Left lung (tissue), 10 donors: ENCODE data around the gene ENTREP1. TPM values are rescaled to one million over a fixed set of nuclear protein-coding genes. Genes with fewer than 3 reads are reported as not detected.

Experiments
- ATAC-seq: fragments of 200-7000 bp; cut with Tn5 transposase; one replicate; pipeline ENCODE4 v1.9.1; 2020; ENCODE audit warnings: moderate library complexity
- DNase-seq, 4 donors: peaks; one replicate each; pipeline ENCODE4 v3.0.0-alpha.2; 2013 to 2020
- H3K27ac ChIP-seq, 2 donors: fragments of 200-600 bp; sonication (generic) in 1 of 2; one replicate each; pipeline versions ENCODE4 v1.5.0 to v1.8.0; 2020 to 2021
- H3K27me3 ChIP-seq, 2 donors: fragments of 200-600 bp; sonication (generic) in 1 of 2; one replicate each; pipeline versions ENCODE4 v1.5.0 to v1.8.0; 2020 to 2021
- H3K36me3 ChIP-seq, 2 donors: fragments of 200-600 bp; sonication (generic) in 1 of 2; one replicate each; pipeline versions ENCODE4 v1.5.0 to v1.8.0; 2020 to 2021
- H3K4me1 ChIP-seq, 2 donors: fragments of 200-600 bp; one replicate each; pipeline ENCODE4 v1.8.0; 2021
- H3K4me3 ChIP-seq, 2 donors: fragments of 200-600 bp; sonication (generic) in 1 of 2; one replicate each; pipeline versions ENCODE4 v1.5.0 to v1.8.0; 2020 to 2021; ENCODE audit warnings: mild to moderate bottlenecking in 1 of 2
- H3K9me3 ChIP-seq, 2 donors: fragments of 200-600 bp; sonication (generic) in 1 of 2; one replicate each; pipeline versions ENCODE4 v1.5.0 to v1.8.0; 2020 to 2021
- intact Hi-C, 2 donors: fragments of 100-400 bp; cut with DNase I; formaldehyde crosslinking; loops; one replicate each; pipeline versions ENCODE4 v1.11.2 to v1.14.2; 2022
- polyA plus RNA-seq, 6 donors: library from polyadenylated mRNA; unstranded; fragments of 120-200 nt; gene quantifications; one replicate each; pipeline ENCODE4 v1.2.1, GENCODE V29; 2013; ENCODE audit not compliant: insufficient read length in 6 of 6
- total RNA-seq, 2 donors: library from RNA; stranded (reverse); fragmentation: NEBNext Ultra II Directional; extraction: Animal tissue kit (Norgen Biotek cat#: 25700); gene quantifications; one replicate each; pipeline ENCODE4 v1.2.1, GENCODE V29; 2021
- TF ChIP-seq, protein P1 (sequence below), 2 donors: fragments of 200-600 bp; sonication (generic) in 1 of 2; IDR thresholded peaks; one replicate each; pipeline versions ENCODE4 v1.5.0 to v1.8.0; 2021; ENCODE audit warnings: antibody characterized with exemption in 2 of 2
- donor health status: DM: no; HTN: yes; CAD: no.
- donor health status: DM: no; HTN: no; CAD: no.

Gene ENTREP1
- total and polyA plus RNA-seq, 8 donors = 16.8 to 49.7 (median 40.9) TPM

DNA sequence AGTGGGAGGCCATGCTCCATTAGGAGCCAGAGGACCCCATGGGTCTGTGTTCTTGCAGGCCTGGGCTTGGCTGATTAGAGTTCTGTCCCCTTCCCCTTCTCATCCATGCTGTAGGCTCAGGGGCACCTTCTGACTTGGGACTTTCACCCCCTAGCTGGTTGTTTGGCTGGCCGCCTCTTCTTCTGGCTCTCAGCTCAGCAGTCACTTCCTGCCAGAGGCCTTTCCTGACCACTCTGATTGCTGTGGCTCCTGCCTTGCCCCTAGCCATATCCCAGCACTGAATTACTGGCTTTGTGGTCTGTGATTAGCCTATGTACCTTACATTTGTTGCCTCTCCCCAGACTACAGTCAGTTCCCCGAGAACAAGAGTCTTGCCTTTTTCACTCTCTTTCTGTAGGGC lies 14.6 kb downstream of the ENTREP1 start:
- Histone ChIP-seq H3K27me3 (no peaks in the 10 kb centered on the region), H3K4me1 (no peaks in the 10 kb centered on the region), H3K36me3 (no peaks in the 10 kb centered on the region), H3K4me3 (no peak overlapping the region), H3K9me3 (no peaks in the 10 kb centered on the region), H3K27ac (no peak overlapping the region)
- ATAC-seq (no peak), DNase-seq (no peak)
- TF ChIP-seq, protein P1, sequence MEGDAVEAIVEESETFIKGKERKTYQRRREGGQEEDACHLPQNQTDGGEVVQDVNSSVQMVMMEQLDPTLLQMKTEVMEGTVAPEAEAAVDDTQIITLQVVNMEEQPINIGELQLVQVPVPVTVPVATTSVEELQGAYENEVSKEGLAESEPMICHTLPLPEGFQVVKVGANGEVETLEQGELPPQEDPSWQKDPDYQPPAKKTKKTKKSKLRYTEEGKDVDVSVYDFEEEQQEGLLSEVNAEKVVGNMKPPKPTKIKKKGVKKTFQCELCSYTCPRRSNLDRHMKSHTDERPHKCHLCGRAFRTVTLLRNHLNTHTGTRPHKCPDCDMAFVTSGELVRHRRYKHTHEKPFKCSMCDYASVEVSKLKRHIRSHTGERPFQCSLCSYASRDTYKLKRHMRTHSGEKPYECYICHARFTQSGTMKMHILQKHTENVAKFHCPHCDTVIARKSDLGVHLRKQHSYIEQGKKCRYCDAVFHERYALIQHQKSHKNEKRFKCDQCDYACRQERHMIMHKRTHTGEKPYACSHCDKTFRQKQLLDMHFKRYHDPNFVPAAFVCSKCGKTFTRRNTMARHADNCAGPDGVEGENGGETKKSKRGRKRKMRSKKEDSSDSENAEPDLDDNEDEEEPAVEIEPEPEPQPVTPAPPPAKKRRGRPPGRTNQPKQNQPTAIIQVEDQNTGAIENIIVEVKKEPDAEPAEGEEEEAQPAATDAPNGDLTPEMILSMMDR (IDR thresholded peaks at IDR 0.05) = no peak
- intact Hi-C loops = no loop called here

DNA sequence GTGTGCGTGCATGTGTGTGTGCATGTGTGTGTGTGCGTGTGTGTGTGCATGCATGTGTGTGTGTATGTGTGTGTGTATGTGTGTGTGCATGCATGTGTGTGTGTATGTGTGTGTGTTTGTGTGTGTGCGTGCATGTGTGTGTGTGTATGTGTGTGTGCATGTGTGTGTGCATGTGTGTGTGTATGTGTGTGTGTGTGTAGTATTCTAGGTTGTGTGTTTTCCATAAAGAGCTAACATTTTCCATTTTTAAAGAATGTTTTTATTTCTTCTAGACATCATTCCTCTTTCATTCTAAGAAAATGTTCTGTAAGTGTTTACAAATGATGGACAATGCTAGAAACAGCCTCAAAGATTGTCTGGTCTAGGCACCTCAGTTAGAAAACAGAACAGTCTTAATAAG lies 15.6 kb downstream of the ENTREP1 start:
- H3K4me1 ChIP-seq = no peaks in the 10 kb centered on the region
- TF ChIP-seq, protein P1 (IDR thresholded peaks at IDR 0.05) = no peak
- ATAC-seq = no peak
- intact Hi-C loops = no loop called here
- H3K27ac ChIP-seq = no peak overlapping the region
- no peak for DNase-seq
- no peaks in the 10 kb centered on the region for H3K27me3 ChIP-seq
- H3K36me3 ChIP-seq = no peaks in the 10 kb centered on the region
- H3K4me3 ChIP-seq = no peak overlapping the region
- H3K9me3 ChIP-seq = no peaks in the 10 kb centered on the region

DNA sequence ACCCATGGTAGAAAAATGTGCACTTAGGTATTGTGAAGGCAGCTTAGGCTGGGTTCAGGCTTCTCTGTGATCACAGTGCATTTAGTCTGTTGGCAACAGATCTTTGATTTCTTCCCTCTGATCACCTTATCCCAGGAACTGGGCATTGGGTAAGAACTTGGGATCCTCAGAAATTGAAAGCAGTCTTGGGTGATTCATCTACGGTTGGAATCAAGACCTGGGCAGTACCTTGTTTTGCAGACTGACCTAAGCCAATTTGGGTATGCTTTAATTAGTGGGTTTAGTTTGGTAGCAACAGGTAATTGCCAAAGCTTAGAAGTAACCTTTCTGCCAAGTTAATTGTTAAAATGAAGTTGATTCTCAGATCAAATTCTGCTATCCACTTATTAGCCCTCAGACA lies 17.8 kb downstream of the ENTREP1 start:
- Histone ChIP-seq H3K27ac (no peak overlapping the region), H3K4me1 (no peaks in the 10 kb centered on the region), H3K27me3 (no peaks in the 10 kb centered on the region), H3K9me3 (no peaks in the 10 kb centered on the region), H3K4me3 (no peak overlapping the region), H3K36me3 (no peaks in the 10 kb centered on the region)
- ATAC-seq (no peak), DNase-seq (no peak)
- TF ChIP-seq, protein P1 (IDR thresholded peaks at IDR 0.05) = no peak
- intact Hi-C loops = no loop called here

DNA sequence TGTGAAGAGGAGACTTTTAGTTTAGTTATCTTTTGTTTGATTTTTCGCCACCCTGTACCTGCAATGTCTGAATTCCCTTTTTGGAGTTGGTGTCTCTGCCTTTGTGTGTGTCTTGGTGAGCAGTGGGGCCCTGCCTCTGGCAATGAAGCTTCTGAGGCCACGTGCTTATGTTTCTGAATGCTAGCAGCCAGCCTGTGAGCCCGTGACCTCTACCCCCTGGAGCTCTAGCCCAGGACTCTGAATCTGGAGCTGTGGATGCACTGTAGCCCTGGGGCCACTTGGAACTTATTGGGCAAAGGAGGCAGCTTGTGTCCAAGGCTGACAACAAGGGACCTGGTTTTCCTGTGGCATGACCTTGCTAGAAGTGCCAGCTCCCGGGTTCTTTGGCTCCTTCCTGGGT lies 19.4 kb downstream of the ENTREP1 start:
- TF ChIP-seq, protein P1 (IDR thresholded peaks at IDR 0.05) = no peak
- no peak for ATAC-seq

DNA sequence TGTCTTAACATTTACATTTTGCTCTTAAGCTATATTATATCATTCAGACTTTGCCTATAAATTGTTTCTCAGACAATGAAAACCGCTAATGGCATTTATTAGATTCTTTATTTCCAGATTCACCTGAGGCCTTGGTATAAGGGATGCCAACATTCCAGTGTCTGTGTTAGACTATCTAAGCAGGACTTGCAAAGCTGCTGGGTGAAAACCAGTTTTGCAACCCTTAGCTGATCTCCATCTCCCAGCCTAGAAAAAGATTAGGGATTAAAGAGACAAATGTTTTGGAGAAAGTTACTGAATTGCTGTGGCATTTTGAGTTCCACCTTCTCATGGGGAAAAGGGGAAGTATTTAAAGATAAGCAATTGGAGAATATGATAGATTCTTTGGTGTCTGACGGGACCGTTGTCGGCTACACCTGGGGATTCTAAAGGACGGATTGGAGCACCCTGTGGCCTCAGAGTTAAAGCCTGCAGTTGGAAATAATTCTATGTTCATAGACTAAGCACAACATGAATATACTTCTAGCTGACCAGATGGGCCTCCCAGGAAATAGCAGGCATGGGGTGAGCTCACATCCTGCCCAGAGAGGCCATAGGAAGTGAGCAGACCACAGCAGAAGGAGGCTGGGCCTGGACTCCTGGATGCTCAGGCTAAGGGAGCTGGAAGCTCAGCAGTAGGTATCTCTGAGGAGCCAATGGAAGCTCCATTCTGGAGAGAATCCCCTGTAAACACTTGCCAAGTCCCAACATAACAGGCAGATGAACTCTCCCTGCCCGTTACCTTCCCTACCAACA lies 21.8 kb downstream of the ENTREP1 start:
- H3K27me3 ChIP-seq = no peaks in the 10 kb centered on the region
- no peaks in the 10 kb centered on the region for H3K36me3 ChIP-seq
- intact Hi-C loops = no loop called here
- no peak overlapping the region for H3K27ac ChIP-seq
- ATAC-seq = no peak
- no peaks in the 10 kb centered on the region for H3K4me1 ChIP-seq
- H3K9me3 ChIP-seq = no peaks in the 10 kb centered on the region
- no peak for DNase-seq
- TF ChIP-seq, protein P1 (IDR thresholded peaks at IDR 0.05) = no peak
- H3K4me3 ChIP-seq = no peak overlapping the region

More for the DNA sequence above, 19.4 kb downstream of the ENTREP1 start:
- DNase-seq = no peak
- H3K27ac ChIP-seq = no peak overlapping the region
- no peaks in the 10 kb centered on the region for H3K36me3 ChIP-seq
- H3K4me1 ChIP-seq = no peaks in the 10 kb centered on the region
- no peaks in the 10 kb centered on the region for H3K27me3 ChIP-seq
- H3K4me3 ChIP-seq = no peak overlapping the region
- intact Hi-C loops = no loop called here
- no peaks in the 10 kb centered on the region for H3K9me3 ChIP-seq
